HG02588 (cell line): ENCODE results near the gene TBC1D16.
"Not testable (repeated sequence)": the region's sequence is repeated elsewhere in the genome, so short reads cannot be mapped to it uniquely, and the experiment has no call there.

Source experiments
- ATAC-seq: cut with Tn5 transposase; IDR thresholded peaks from one replicate; pipeline ENCODE4 v1.9.1; 2021; ENCODE audit warnings: mild to moderate bottlenecking, moderate library complexity; ENCODE audit not compliant: unreplicated experiment

Gene TBC1D16

DNA sequence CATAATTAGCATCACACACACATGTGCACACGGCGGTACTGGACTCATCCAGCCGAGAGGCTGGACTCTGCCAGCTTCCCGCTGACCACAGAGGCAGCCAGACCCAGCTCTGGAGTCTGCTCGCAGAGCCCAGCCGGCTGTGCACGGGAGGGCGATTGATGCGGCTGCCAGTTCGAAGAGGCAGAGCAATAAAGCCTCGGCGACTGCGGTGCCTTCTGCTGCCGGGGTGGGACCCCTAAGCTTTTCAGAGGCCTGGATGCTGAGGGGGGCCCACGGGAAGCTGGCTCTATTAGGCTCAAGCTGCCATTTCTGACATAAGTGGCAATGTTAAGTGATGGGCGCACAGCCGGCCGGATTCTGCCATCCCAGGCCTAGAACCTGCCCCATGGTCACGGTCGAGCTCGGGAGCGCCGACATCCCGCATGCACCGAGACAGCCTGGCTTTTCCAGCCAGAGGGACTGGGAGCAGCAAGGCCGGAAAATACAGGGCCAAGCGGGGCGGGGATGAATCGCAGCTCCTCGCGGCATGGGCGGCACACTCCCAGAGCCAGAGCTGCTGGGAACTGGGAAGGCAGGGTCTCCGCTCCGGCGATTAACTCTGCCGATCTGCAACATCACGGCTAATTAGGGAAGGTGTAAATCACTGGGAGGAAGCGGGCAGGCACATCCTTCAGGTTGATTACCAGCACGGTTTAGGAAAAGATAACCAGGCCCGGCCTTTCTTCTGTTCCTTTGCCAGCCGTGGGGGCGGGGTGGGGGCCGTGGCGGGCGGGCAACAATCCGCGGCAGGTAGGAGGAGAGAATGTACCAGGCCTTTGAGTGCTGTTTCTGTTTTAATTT is 57.7 kb downstream of the TBC1D16 start:
- no peak for ATAC-seq

DNA sequence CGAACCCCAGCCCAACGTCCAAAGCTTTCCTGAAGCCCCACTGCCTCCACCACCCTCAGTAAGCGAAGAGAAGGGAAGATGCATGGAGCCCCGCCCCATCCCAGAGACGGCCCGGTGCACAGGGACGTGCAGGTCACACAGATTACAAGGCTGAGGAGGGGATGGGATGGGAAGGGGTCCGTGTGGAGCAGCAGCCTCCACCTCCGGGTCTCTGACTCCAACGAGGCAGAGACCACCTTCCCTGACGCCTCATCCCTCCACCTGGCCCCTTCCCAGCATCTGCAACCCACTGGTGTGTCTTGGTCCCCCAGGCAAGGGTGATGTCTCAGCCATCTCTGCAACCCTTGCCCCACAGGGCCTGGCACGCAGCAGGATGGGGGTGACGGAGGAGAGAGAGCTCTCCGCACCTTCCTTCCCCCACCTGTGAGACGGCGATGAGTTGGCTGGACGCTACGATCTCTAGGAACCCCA is 58.5 kb downstream of the TBC1D16 start:
- ATAC-seq: no peak

DNA sequence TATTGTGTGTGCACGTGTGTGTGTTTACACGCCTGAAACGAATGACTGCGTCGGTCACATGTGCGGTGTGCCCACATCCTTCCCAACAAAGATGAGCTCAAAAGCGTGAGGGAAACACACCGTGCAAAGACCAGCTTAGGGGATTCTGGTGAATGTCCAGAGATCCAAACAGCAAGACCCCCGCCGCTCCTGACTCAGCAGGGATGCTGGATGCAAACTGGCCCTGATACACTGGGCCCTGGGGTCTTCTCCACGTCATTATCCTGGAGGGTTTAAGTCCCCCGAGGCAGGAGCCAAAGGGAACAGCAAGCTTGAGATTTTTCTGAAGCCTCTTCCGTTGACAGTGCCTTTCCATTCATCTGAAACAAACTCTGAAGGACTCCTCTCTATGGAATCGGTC is 59.2 kb downstream of the TBC1D16 start:
- ATAC-seq: no peak

DNA sequence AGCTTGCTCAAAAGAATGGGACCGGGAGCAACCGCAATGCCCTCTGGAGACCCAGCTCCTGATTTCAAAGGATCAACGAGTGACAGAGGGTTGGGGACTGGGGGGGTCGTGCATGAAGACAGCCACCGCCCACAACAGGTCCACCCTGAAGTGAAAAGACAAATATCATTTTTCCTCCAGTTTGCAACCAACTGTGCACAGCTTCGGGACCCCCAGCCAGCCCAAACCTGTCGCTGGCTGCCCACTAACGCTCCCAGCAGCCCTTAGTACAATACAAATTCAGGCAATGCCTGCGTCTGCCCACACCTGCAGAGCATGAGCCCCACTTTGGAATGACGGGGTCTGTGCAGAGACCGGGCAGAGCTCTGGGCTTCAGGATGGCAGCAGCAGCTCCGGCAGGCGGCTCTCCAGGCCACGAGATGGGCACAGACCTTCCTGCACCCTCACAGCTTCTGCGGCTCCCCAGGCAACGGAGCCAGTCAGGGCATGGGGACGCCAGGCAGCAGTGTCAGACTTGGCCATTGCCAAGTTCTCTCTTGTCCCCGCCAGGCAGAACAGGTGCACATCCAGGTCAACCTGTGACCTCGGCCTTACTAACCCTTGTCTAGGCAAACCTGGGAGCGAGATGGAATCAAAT is 60.1 kb downstream of the TBC1D16 start:
- ATAC-seq: no peak

DNA sequence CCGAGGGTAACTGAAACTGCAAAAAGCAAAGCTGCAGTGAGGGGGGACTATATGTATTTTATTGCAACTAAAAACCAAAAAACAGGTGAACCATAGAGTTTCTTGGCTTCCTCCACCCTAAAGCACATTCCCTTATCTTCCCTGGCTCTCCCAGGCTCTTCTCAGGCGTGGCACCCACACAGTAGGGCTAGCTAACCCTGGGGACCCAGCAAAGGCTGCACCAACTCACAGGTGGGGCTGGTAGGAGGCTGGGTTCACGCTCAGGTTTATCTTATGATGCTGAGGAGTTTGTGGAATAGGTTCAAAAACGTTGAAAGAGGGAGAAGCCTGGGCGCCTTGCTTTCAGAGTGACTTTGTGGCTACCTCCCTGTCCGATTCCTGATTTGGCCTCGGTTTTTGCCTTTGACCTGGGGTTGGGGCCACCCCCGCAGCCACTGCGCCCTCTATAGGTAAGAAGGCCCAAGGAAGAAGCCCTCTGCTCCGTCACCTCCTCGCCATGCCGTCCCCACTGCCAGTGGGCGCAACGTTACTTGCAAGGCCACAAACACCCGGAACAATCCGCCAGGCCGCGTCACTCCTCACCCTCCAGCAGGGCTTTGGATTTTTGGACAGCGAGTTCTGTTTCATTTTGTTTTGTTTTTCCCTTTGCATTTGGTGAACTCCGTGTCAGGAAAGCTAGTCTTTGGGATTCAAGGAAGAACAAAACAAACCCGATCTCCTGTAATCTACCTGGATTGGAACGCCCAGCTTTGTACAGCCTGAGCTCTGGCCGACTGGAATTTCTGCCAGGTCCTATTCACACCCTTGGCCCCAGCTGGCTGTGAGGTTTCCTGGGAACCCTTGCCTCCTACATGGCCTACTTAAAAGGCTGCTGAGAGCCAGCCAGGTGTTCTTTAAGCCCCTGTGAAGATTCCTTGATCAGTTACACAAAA is 60.8 kb downstream of the TBC1D16 start:
- ATAC-seq: no peak

DNA sequence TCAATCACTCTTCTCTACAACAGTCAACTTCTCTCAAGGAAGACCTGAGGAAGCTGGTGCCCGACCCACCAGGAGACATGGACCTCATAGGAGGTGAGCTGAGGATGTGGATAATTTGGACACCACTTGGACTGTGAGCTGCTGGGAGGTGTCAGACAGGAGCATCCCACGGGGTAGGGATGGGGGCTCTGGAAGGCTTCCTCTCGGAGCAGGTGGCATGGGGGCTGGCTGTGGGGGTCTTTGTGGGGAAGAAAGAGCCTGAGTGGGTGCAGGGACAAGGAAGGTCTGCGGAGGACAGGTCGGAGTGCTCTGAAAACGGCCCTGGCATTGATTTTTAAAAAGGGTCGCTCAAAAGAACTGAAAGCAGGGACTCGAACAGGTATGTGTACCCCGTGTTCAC is 64.0 kb downstream of the TBC1D16 start:
- no peak for ATAC-seq

DNA sequence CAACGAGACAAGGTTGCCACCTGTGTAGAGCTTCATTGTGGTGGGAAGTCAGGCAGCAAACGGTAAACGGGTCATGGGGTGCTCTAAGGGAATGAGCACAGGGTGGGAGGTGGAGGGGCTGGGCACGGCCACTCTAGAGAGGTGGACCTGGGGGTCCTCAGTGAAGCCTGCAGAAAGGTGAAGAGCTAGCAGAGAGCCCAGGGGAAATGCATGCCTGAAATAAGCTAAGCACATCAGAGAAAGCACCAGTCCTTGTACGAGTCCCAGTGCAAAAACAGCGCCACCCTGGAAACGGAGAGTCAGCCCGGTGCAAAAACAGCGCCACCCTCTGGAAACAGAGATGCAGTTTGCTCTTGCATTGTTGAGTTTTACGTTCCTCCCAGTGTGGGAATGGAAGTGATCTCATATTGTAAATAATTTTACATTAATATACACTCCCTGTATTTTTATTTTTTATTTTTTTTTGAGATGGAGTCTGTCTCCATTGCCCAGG is 65.0 kb downstream of the TBC1D16 start:
- no peak for ATAC-seq

DNA sequence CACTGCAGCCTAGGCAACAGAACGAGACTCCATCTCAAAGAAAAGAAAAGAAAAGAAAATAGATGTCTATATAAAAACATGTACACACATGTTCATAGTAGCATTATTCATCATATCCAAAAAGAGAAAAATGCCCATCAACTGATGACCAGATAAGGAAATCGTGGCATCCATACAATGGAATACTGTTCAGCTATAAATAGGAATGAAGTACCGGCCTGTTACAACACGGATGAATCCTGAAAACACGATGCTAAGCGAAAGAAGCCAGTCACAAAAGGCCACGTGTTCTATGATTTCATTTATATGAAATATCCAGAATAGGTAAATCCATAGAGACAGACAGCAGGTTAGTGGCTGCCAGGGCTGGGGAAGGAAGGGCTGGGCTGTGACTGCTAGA is 65.8 kb downstream of the TBC1D16 start:
- no peak for ATAC-seq

DNA sequence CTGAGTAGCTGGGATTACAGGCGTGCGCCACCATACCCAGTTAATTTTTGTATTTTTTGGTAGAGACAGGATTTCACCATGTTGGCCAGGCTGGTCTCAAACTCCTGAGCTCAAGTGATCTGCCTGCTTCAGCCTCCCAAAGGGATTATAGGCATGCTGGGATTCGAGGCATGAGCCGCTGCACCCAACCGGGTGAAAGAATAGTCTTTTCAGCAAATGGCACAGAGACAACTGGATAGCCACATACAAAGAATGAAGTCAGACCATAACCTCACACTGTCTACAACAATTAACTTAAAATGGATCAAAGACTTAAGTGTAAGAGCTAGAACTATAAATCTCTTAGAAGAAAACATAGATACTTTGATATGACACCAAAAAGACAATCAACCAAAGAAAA is 67.6 kb downstream of the TBC1D16 start:
- ATAC-seq: no peak

DNA sequence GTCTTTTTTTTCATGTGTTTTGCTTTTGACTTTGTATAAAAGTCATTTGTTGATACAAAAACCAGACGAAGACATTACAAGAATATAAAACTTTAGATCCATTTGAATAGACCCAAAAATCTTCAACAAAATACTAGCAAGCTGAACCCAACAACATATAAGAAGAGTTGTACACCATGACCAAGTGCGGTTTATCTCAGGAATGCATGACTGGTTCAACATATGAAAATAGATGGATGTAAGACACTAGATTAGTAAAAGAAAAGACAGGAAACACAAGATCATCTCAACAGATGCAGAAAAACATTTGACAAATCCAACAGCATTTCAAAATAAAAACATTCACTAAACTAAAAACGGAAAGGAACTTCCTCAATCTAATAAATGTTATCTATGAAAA is 69.0 kb downstream of the TBC1D16 start:
- ATAC-seq: no peak

DNA sequence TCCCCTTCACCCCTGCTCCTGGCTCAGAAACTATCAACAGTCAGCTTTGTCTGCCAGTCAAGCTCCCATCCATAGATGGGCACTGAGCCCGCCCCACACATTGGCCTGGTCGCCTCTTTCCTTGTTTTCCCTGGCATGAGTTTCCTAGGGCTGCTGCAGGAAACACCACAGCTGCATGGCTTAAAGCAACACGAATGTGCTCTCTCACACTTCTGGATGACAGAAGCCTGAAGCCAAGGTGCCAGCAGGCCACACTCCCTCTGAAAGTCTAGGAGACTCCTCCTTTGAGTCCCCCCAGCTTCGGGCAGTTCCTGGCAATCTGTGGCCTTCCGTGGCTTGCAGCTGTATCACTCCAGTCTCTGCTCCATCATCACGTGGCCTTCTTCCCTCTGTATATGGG is 69.9 kb downstream of the TBC1D16 start:
- no peak for ATAC-seq

DNA sequence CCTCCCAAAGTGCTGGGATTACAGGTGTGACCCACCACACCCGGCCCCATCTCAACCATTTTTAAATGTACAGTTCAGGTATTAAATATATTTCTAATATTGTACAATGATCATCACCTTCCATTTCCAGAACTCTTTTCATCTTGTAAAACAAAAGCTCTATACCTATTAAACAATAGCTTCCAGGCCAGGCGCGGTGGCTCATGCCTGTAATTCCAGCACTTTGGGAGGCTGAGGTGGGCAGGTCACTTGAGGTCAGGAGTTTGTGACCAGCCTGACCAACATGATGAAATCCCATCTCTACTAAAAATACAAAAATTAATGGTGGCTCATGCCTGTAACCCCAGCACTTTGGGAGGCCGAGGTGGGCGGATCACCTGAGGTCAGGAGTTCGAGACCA is 73.2 kb downstream of the TBC1D16 start:
- ATAC-seq: not testable (repeated sequence)

DNA sequence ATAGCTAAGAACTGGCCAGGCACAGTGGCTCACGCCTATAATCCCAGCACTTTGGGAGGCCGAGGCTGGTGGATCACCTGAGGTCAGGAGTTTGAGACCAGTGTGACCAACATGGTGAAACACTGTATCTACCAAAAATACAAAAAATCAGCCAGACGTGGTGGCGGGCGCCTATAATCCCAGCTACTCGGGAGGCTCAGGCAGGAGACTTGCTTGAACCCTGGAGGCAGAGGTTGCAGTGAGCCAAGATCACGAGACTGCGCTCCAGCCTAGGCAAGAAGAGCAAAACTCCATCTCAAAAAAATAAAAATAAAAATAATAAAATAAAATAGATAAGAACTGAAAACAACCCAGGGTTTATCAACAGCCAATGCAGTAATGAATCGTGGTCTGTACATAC is 74.1 kb downstream of the TBC1D16 start:
- not testable (repeated sequence) for ATAC-seq

DNA sequence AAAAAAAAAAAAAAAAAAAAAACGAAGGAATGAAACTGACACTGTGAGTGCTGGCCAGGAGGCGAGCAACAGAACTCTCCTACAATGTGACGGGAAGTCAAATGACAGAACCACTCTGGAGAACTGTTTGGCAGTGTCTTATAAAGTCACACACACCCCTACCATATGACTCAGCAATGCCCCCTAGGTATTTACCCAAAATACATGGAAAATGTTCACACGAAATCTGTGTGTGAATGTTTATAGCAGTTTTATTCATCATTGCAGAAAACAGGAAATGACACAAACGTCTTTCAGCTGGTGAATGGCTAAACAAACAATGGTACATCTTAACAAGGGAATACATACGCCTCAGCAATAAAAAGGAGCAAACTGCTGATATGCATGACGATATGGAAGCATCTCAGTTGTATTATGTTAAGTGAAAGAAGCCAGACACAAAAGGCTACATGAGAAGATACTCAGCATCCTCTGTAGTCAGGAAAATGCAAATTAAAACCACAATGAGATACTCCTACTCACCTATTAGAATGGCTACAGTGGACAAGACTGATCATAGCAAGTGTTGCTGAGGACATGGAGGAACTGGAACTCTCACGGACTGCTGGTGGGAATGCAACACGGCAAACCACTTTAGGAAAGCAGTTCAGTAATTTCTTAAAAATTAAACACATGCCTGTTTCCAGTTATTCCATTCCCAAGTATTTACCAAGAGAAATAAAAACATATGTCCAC is 74.7 kb downstream of the TBC1D16 start:
- no peak for ATAC-seq

DNA sequence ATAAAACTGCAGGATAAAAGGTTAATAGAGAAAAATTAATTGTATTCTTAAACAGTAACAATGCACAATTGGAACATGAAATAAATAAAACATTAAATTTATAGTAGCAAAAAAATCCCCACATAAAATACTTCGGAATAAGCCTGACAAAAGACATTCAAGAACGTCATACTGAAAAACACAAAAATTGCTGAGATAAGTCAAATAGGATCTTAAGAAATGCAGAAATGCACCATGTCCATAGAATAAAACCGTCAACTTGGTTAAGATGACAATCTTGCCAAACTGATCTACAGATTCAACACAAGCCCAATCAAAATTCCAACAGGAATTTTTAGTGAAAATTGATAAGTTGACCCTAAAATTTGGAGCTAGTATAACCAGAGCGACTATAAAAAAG is 76.6 kb downstream of the TBC1D16 start:
- no peak for ATAC-seq

DNA sequence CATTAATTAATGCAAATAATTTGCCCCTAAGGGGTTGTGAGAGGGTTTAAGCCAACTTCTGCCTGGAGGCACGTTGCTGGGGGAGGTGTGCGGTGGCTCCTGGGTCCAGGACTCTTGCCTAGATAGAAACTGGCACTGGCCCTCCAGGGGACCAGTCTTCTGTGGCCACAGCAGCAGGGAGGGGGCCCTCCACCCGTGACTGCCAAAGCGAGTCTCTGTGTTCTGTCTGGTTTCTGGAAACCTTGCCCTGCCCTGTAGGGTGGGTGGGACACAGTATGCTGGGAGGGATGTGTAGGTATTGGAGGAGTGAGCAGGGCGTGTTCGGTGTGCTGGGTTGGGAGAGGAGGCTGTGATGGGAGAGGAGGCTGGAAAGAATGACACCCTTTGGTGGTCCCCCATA is 78.8 kb downstream of the TBC1D16 start:
- ATAC-seq: no peak

DNA sequence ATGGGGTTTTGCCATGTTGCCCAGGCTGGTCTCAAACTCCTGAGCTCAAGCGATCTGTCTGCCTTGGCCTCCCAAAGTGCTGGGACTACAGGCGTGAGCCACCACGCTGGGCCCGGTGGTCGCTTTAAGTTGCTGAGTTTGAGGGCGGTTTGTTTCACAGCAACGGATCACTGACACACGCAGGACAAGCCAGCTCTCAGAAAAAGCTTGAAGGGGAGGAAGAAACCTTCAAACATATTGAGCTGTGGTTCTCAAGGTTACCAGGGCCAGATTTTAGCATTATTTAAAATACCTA is 79.3 kb downstream of the TBC1D16 start:
- ATAC-seq: not testable (repeated sequence)

DNA sequence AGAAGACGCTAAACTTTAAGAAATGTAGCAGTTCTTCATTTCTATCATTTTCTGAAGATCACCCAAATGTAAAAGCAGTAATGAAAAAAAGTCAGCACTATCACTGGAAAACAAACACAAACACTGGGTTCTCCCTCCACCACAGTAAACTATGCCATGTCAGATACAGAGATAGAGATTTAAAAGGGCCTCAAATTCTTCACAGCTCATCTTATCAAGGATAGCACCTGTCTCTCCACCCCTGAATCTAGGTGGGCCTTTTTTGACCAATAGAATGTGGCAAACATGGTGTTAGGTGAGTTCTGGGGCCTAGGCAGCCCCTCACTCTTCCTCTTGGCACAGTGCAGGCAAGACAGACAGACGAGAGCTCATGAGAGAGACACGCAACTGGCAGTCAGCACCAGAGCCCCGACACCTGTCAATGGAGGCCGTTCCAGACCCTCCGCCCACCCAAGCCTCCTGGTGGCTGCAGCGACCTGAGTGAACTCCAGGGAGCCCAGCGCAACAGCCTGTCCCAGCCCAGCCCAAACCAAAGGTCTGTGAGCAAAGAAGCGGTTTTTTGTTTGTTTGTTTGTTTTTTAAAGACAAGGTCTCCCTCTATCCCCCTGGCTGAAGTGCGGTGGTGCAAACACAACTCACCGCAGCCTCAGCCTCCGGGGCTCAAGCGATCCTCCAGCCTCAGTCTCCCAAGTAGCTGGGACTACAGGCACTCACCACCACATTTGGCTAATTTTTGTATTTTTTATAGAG is 79.8 kb downstream of the TBC1D16 start:
- no peak for ATAC-seq

DNA sequence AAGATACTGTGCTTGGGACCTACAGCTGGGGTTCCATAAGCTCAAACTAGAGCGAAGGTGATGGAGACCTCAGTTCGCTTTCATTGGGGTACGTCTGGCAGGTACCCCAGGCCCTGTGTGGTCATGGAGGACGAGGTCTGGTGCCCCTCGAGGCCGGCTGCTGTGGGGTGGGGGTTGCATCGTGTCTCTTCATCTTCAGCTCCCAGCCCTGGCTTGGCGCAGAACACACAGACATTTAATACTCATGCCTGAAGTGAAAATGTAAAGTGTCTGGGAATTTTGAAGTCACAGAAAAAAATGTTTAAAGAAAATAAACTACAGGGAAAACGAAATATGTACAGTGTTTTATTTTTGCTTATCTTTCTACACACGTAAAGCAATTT is 80.5 kb downstream of the TBC1D16 start:
- no peak for ATAC-seq
